ENCODE data around the gene TET3. TPM values are rescaled to one million over a fixed set of nuclear protein-coding genes. Genes with fewer than 3 reads are reported as not detected.

TET3 gene
- total RNA-seq, 1 donor from 2014 or later: 6.2 TPM

GRCh38 chr2:73969356-73969755, 15.4 kb upstream of the TET3 start:
- Histone ChIP-seq H2AFZ (replicated peaks) (no peak overlapping the region), H3K27ac (no peak overlapping the region), H4K20me1 (ENCODE audit: low read depth) (no peaks in the 10 kb centered on the region), H3K4me3 (no peak overlapping the region), H3K36me3 (no peaks in the 10 kb centered on the region), H3F3A (ENCODE audit: low read depth) (no peaks in the 10 kb centered on the region), H3K9ac (no peak overlapping the region), H3K4me1 (no peaks in the 10 kb centered on the region), H3K4me2 (no peak overlapping the region), H3K9me3 (ENCODE audit: low read depth) (no peaks in the 10 kb centered on the region), H3K79me2 (ENCODE audit: low read depth) (no peaks in the 10 kb centered on the region), H3K27me3 (peaks cover 12% of the 10 kb centered on the region)
- no peak for TF ChIP-seq EZH2phosphoT487 (IDR thresholded peaks at IDR 0.05)
- Mint-ChIP-seq H3K4me3 (no peak overlapping the region), H3K27ac (no peak overlapping the region), H3K9me3 (no peaks in the 10 kb centered on the region), H3K4me1 (peaks cover 7% of the 10 kb centered on the region), H3K27me3 (ENCODE audit: insufficient read depth, low read depth) (peaks cover 9% of the 10 kb centered on the region), H3K36me3 (no peaks in the 10 kb centered on the region)
- no peak for DNase-seq (ENCODE audit: low spot score)

- Histone ChIP-seq H3K36me3 (no peaks in the 10 kb centered on the region), H2AFZ (replicated peaks) (no peak overlapping the region), H3F3A (ENCODE audit: low read depth) (no peaks in the 10 kb centered on the region), H3K4me2 (no peak overlapping the region), H4K20me1 (ENCODE audit: low read depth) (no peaks in the 10 kb centered on the region), H3K4me3 (no peak overlapping the region), H3K9me3 (ENCODE audit: low read depth) (no peaks in the 10 kb centered on the region), H3K27me3 (peaks cover 12% of the 10 kb centered on the region), H3K79me2 (ENCODE audit: low read depth) (no peaks in the 10 kb centered on the region), H3K27ac (no peak overlapping the region), H3K4me1 (no peaks in the 10 kb centered on the region), H3K9ac (no peak overlapping the region)
- Mint-ChIP-seq H3K4me3 (no peak overlapping the region), H3K36me3 (no peaks in the 10 kb centered on the region), H3K4me1 (peaks cover 7% of the 10 kb centered on the region), H3K27ac (no peak overlapping the region), H3K9me3 (no peaks in the 10 kb centered on the region), H3K27me3 (ENCODE audit: insufficient read depth, low read depth) (peaks cover 10% of the 10 kb centered on the region)
- no peak for DNase-seq (ENCODE audit: low spot score)
- TF ChIP-seq EZH2phosphoT487 (IDR thresholded peaks at IDR 0.05): no peak
- TF ChIP-seq EZH2 (IDR thresholded peaks at IDR 0.05): no peak
- no peak for TF ChIP-seq CTCF (IDR thresholded peaks at IDR 0.05)
These were observed 14.4 kb upstream of the TET3 start for GRCh38 chr2:73970141-73970803.

- no peak for TF ChIP-seq EZH2 (IDR thresholded peaks at IDR 0.05)
- TF ChIP-seq EZH2phosphoT487 (IDR thresholded peaks at IDR 0.05): no peak
- TF ChIP-seq CTCF (IDR thresholded peaks at IDR 0.05): no peak
- H3K36me3 Mint-ChIP-seq: no peaks in the 10 kb centered on the region
- H3K4me2 ChIP-seq: no peak overlapping the region
- no peaks in the 10 kb centered on the region for H3K9me3 Mint-ChIP-seq
- H3K9me3 ChIP-seq (ENCODE audit: low read depth): no peaks in the 10 kb centered on the region
- DNase-seq (ENCODE audit: low spot score): no peak
- no peak overlapping the region for H3K4me3 ChIP-seq
- peaks cover 14% of the 10 kb centered on the region for H3K27me3 Mint-ChIP-seq (ENCODE audit: insufficient read depth, low read depth)
- H3K27me3 ChIP-seq: peaks cover 12% of the 10 kb centered on the region
- H3F3A ChIP-seq (ENCODE audit: low read depth): no peaks in the 10 kb centered on the region
- no peaks in the 10 kb centered on the region for H4K20me1 ChIP-seq (ENCODE audit: low read depth)
- H3K4me1 Mint-ChIP-seq: peaks cover 7% of the 10 kb centered on the region
- no peak overlapping the region for H3K27ac Mint-ChIP-seq
- H3K27ac ChIP-seq: no peak overlapping the region
- no peak overlapping the region for H3K9ac ChIP-seq
- H3K4me1 ChIP-seq: no peaks in the 10 kb centered on the region
- no peak overlapping the region for H3K4me3 Mint-ChIP-seq
- H3K36me3 ChIP-seq: no peaks in the 10 kb centered on the region
- H2AFZ ChIP-seq (replicated peaks): no peak overlapping the region
- H3K79me2 ChIP-seq (ENCODE audit: low read depth): no peaks in the 10 kb centered on the region
These were observed 13.7 kb upstream of the TET3 start for GRCh38 chr2:73970850-73971471.

GRCh38 chr2:73971722-73972121, 13.0 kb upstream of the TET3 start:
- no peaks in the 10 kb centered on the region for H3K79me2 ChIP-seq (ENCODE audit: low read depth)
- H3K9ac ChIP-seq: no peak overlapping the region
- no peak overlapping the region for H3K4me2 ChIP-seq
- no peaks in the 10 kb centered on the region for H3K36me3 ChIP-seq
- H3K36me3 Mint-ChIP-seq: no peaks in the 10 kb centered on the region
- peaks cover 16% of the 10 kb centered on the region for H3K27me3 Mint-ChIP-seq (ENCODE audit: insufficient read depth, low read depth)
- no peak overlapping the region for H3K27ac Mint-ChIP-seq
- no peak for DNase-seq (ENCODE audit: low spot score)
- H3K27ac ChIP-seq: no peak overlapping the region
- H3K9me3 ChIP-seq (ENCODE audit: low read depth): no peaks in the 10 kb centered on the region
- H3K4me3 ChIP-seq: no peak overlapping the region
- no peak overlapping the region for H2AFZ ChIP-seq (replicated peaks)
- TF ChIP-seq EZH2phosphoT487 (IDR thresholded peaks at IDR 0.05) (no peak), EZH2 (IDR thresholded peaks at IDR 0.05) (no peak), CTCF (IDR thresholded peaks at IDR 0.05) (no peak)
- H3K4me1 ChIP-seq: no peaks in the 10 kb centered on the region
- no peaks in the 10 kb centered on the region for H3F3A ChIP-seq (ENCODE audit: low read depth)
- H3K9me3 Mint-ChIP-seq: no peaks in the 10 kb centered on the region
- H3K4me1 Mint-ChIP-seq: peaks cover 7% of the 10 kb centered on the region
- no peaks in the 10 kb centered on the region for H4K20me1 ChIP-seq (ENCODE audit: low read depth)
- no peak overlapping the region for H3K4me3 Mint-ChIP-seq
- peaks cover 16% of the 10 kb centered on the region for H3K27me3 ChIP-seq
